ENCODE results near the gene GBE1. TPM values are rescaled to one million over a fixed set of nuclear protein-coding genes. Genes with fewer than 3 reads are reported as not detected.
"Not testable (repeated sequence)": the region's sequence is repeated elsewhere in the genome, so short reads cannot be mapped to it uniquely, and the experiment has no call there.

The GBE1 gene
- total RNA-seq, 1 donor = 184 TPM

GRCh38 chr3:81764002-81764401 is 2.6 kb upstream of the GBE1 start:
- H3K4me3 ChIP-seq (ENCODE audit: insufficient read depth, low read length) = no peak overlapping the region
- no peak for DNase-seq (ENCODE audit: insufficient read length, low spot score, missing footprints)
- no peak for TF ChIP-seq CTCF (IDR thresholded peaks at IDR 0.05; ENCODE audit: extremely low read depth, low read depth, low read length)
- H3K79me2 ChIP-seq (ENCODE audit: insufficient read depth, low read length) = peaks cover 24% of the 10 kb centered on the region
- H3K27ac ChIP-seq (ENCODE audit: low read depth, low read length) = no peak overlapping the region
- no peaks in the 10 kb centered on the region for H3K9me3 ChIP-seq (ENCODE audit: low read depth, low read length)
- peaks cover 3% of the 10 kb centered on the region for H3K36me3 ChIP-seq (ENCODE audit: insufficient read depth, low read length)
- peaks cover 18% of the 10 kb centered on the region for H3K4me1 ChIP-seq (ENCODE audit: insufficient read depth, low read length)
- H3K27me3 ChIP-seq (ENCODE audit: insufficient read depth, low read length) = no peaks in the 10 kb centered on the region
- H2AFZ ChIP-seq (ENCODE audit: low read length) = no peak overlapping the region
- no peaks in the 10 kb centered on the region for H4K20me1 ChIP-seq (ENCODE audit: insufficient read depth, low read length)
- no peak overlapping the region for H3K4me2 ChIP-seq (ENCODE audit: insufficient read depth, low read length)

GRCh38 chr3:81763001-81763400 is 1.6 kb upstream of the GBE1 start:
- H3K27ac ChIP-seq (ENCODE audit: low read depth, low read length) = no peak overlapping the region
- H3K4me1 ChIP-seq (ENCODE audit: insufficient read depth, low read length) = peaks cover 26% of the 10 kb centered on the region
- H3K9me3 ChIP-seq (ENCODE audit: low read depth, low read length) = no peaks in the 10 kb centered on the region
- peak; percentile 36 for DNase-seq (ENCODE audit: insufficient read length, low spot score, missing footprints)
- no peak overlapping the region for H3K4me2 ChIP-seq (ENCODE audit: insufficient read depth, low read length)
- peaks cover 34% of the 10 kb centered on the region for H3K79me2 ChIP-seq (ENCODE audit: insufficient read depth, low read length)
- H3K4me3 ChIP-seq (ENCODE audit: insufficient read depth, low read length) = no peak overlapping the region
- no peaks in the 10 kb centered on the region for H4K20me1 ChIP-seq (ENCODE audit: insufficient read depth, low read length)
- no peaks in the 10 kb centered on the region for H3K27me3 ChIP-seq (ENCODE audit: insufficient read depth, low read length)
- no peak overlapping the region for H2AFZ ChIP-seq (ENCODE audit: low read length)
- peaks cover 8% of the 10 kb centered on the region for H3K36me3 ChIP-seq (ENCODE audit: insufficient read depth, low read length)
- no peak for TF ChIP-seq CTCF (IDR thresholded peaks at IDR 0.05; ENCODE audit: extremely low read depth, low read depth, low read length)

GRCh38 chr3:81761904-81762580 is 597 bp upstream of the GBE1 start:
- Histone ChIP-seq H3K4me2 (ENCODE audit: insufficient read depth, low read length) (peak overlapping the region; percentile 98), H3K4me1 (ENCODE audit: insufficient read depth, low read length) (peaks cover 28% of the 10 kb centered on the region), H3K4me3 (ENCODE audit: insufficient read depth, low read length) (peak overlapping the region; percentile 86), H2AFZ (ENCODE audit: low read length) (peak overlapping the region; percentile 90), H3K9me3 (ENCODE audit: low read depth, low read length) (no peaks in the 10 kb centered on the region), H3K79me2 (ENCODE audit: insufficient read depth, low read length) (peaks cover 43% of the 10 kb centered on the region), H3K27me3 (ENCODE audit: insufficient read depth, low read length) (no peaks in the 10 kb centered on the region), H3K27ac (ENCODE audit: low read depth, low read length) (peak overlapping the region; percentile 97), H4K20me1 (ENCODE audit: insufficient read depth, low read length) (no peaks in the 10 kb centered on the region), H3K36me3 (ENCODE audit: insufficient read depth, low read length) (peaks cover 16% of the 10 kb centered on the region)
- TF ChIP-seq CTCF (IDR thresholded peaks at IDR 0.05; ENCODE audit: extremely low read depth, low read depth, low read length) = no peak
- DNase-seq (ENCODE audit: insufficient read length, low spot score, missing footprints) = no peak

GRCh38 chr3:81760215-81760614 is 1.2 kb downstream of the GBE1 start:
- Histone ChIP-seq H3K4me2 (ENCODE audit: insufficient read depth, low read length) (peak overlapping the region; percentile 98), H3K4me1 (ENCODE audit: insufficient read depth, low read length) (peaks cover 28% of the 10 kb centered on the region), H3K27ac (ENCODE audit: low read depth, low read length) (peak overlapping the region; percentile 97), H3K27me3 (ENCODE audit: insufficient read depth, low read length) (no peaks in the 10 kb centered on the region), H3K79me2 (ENCODE audit: insufficient read depth, low read length) (peaks cover 61% of the 10 kb centered on the region), H3K4me3 (ENCODE audit: insufficient read depth, low read length) (peak overlapping the region; percentile 86), H3K9me3 (ENCODE audit: low read depth, low read length) (no peaks in the 10 kb centered on the region), H3K36me3 (ENCODE audit: insufficient read depth, low read length) (peaks cover 23% of the 10 kb centered on the region), H2AFZ (ENCODE audit: low read length) (peak overlapping the region; percentile 27), H4K20me1 (ENCODE audit: insufficient read depth, low read length) (no peaks in the 10 kb centered on the region)
- TF ChIP-seq CTCF (IDR thresholded peaks at IDR 0.05; ENCODE audit: extremely low read depth, low read depth, low read length) = no peak
- no peak for DNase-seq (ENCODE audit: insufficient read length, low spot score, missing footprints)

- Histone ChIP-seq H3K4me1 (ENCODE audit: insufficient read depth, low read length) (peaks cover 28% of the 10 kb centered on the region), H3K4me2 (ENCODE audit: insufficient read depth, low read length) (peak overlapping the region; percentile 98), H3K36me3 (ENCODE audit: insufficient read depth, low read length) (peaks cover 23% of the 10 kb centered on the region), H3K79me2 (ENCODE audit: insufficient read depth, low read length) (peaks cover 75% of the 10 kb centered on the region), H3K27ac (ENCODE audit: low read depth, low read length) (peak overlapping the region; percentile 44)
- not testable (repeated sequence) for H3K27me3 ChIP-seq (ENCODE audit: insufficient read depth, low read length); H2AFZ ChIP-seq (ENCODE audit: low read length); H3K4me3 ChIP-seq (ENCODE audit: insufficient read depth, low read length); DNase-seq (ENCODE audit: insufficient read length, low spot score, missing footprints); H3K9me3 ChIP-seq (ENCODE audit: low read depth, low read length); H4K20me1 ChIP-seq (ENCODE audit: insufficient read depth, low read length)
These were observed 2.7 kb downstream of the GBE1 start for GRCh38 chr3:81758771-81759170.
